Trophoblast cell (in vitro differentiated cells and primary cell): ENCODE measurements around the gene DLGAP1.

Experiments
- DNase-seq, 2 donors: peaks; one replicate each; pipeline ENCODE4 v3.0.0-alpha.2; 2016
- H2AFZ ChIP-seq: 2 replicates; pipeline ENCODE4 v1.6.1; 2013; ENCODE audit warnings: low read length, moderate library complexity, mild to moderate bottlenecking; ENCODE audit not compliant: insufficient read depth, poor library complexity
- H2AK5ac ChIP-seq: 2 replicates; pipeline ENCODE4 v1.6.1; 2013; ENCODE audit warnings: mild to moderate bottlenecking, low read length
- H2BK120ac ChIP-seq: 2 replicates; pipeline ENCODE4 v1.6.1; 2013; ENCODE audit warnings: low read length, mild to moderate bottlenecking, moderate library complexity; ENCODE audit not compliant: insufficient read depth, poor library complexity
- H2BK12ac ChIP-seq: 2 replicates; pipeline ENCODE4 v1.6.1; 2013; ENCODE audit warnings: mild to moderate bottlenecking, low read length, moderate library complexity
- H2BK5ac ChIP-seq: 2 replicates; pipeline ENCODE4 v1.6.1; 2013; ENCODE audit warnings: low read length, low read depth, moderate library complexity, mild to moderate bottlenecking; ENCODE audit not compliant: poor library complexity
- H3K14ac ChIP-seq: 2 replicates; pipeline ENCODE4 v1.6.1; 2013; ENCODE audit warnings: mild to moderate bottlenecking, low read length
- H3K18ac ChIP-seq: 2 replicates; pipeline ENCODE4 v1.6.1; 2013; ENCODE audit warnings: mild to moderate bottlenecking, low read length
- H3K23ac ChIP-seq: 2 replicates; pipeline ENCODE4 v1.6.1; 2013; ENCODE audit warnings: low read length
- H3K27ac ChIP-seq: 2 replicates; pipeline ENCODE4 v1.5.1; 2013; ENCODE audit warnings: low read depth, mild to moderate bottlenecking, inconsistent platforms, low read length, moderate library complexity
- H3K27me3 ChIP-seq: 2 replicates; pipeline ENCODE4 v1.6.1; 2013; ENCODE audit warnings: inconsistent platforms, mild to moderate bottlenecking, low read length, moderate library complexity; ENCODE audit not compliant: insufficient read depth
- H3K36me3 ChIP-seq, 2 experiments: 1 replicate in 1 of 2; 2 replicates in 1 of 2; pipeline ENCODE4 v1.6.1; 2013; ENCODE audit warnings: low read length in 2 of 2, mild to moderate bottlenecking in 2 of 2, moderate library complexity in 1 of 2; ENCODE audit not compliant: insufficient read depth in 2 of 2, control insufficient read depth in 1 of 2
- H3K4ac ChIP-seq: 2 replicates; pipeline ENCODE4 v1.6.1; 2013; ENCODE audit warnings: low read depth, mild to moderate bottlenecking, low read length, moderate library complexity
- H3K4me1 ChIP-seq, 2 experiments: 1 replicate in 1 of 2; 2 replicates in 1 of 2; pipeline ENCODE4 v1.6.1; 2013; ENCODE audit warnings: low read length in 2 of 2, mild to moderate bottlenecking in 2 of 2, moderate library complexity in 1 of 2; ENCODE audit not compliant: insufficient read depth in 2 of 2, control insufficient read depth in 1 of 2
- H3K4me2 ChIP-seq: 2 replicates; pipeline ENCODE4 v1.6.1; 2013; ENCODE audit warnings: inconsistent platforms, mild to moderate bottlenecking, low read length, moderate library complexity
- H3K4me3 ChIP-seq: 2 replicates; pipeline ENCODE4 v1.5.1; 2013; ENCODE audit warnings: mild to moderate bottlenecking, low read depth, low read length, inconsistent platforms
- H3K79me1 ChIP-seq: one replicate; pipeline ENCODE4 v1.6.1; 2013; ENCODE audit warnings: low read length
- H3K79me2 ChIP-seq: 2 replicates; pipeline ENCODE4 v1.6.1; 2013; ENCODE audit warnings: low read length, mild to moderate bottlenecking; ENCODE audit not compliant: control insufficient read depth, insufficient read depth, poor library complexity
- H3K9ac ChIP-seq: 2 replicates; pipeline ENCODE4 v1.6.1; 2013; ENCODE audit warnings: mild to moderate bottlenecking, low read length
- H3K9me3 ChIP-seq: 2 replicates; pipeline ENCODE4 v1.6.1; 2013; ENCODE audit warnings: low read depth, mild to moderate bottlenecking, control low read depth, inconsistent platforms, low read length; ENCODE audit not compliant: insufficient read depth
- H4K12ac ChIP-seq: 2 replicates; pipeline ENCODE4 v1.6.1; 2013; ENCODE audit warnings: low read depth, mild to moderate bottlenecking, low read length, moderate library complexity
- H4K8ac ChIP-seq: 2 replicates; pipeline ENCODE4 v1.6.1; 2013; ENCODE audit warnings: low read depth, mild to moderate bottlenecking, low read length, moderate library complexity
- H4K91ac ChIP-seq: one replicate; pipeline ENCODE4 v1.6.1; 2013; ENCODE audit warnings: low read depth, mild to moderate bottlenecking, low read length, moderate library complexity
- WGBS: extraction: QIAGEN DNeasy Blood & Tissue Kit; methylation state at CpG from one replicate; pipeline ENCODE4 v1.1.7; 2013; ENCODE audit warnings: missing lambda C conversion rate; ENCODE audit not compliant: insufficient read length, insufficient coverage; ENCODE audit errors: extremely low coverage; 5-methylcytosine and 5-hydroxymethylcytosine counted together

The DLGAP1 gene

GRCh38 chr18:4242431-4243161, 212.5 kb downstream of the DLGAP1 start:
- H3K27ac ChIP-seq, result no peak overlapping the region
- H3K18ac ChIP-seq, result no peak overlapping the region

GRCh38 chr18:4241090-4241617, 214.0 kb downstream of the DLGAP1 start:
- Histone ChIP-seq H4K91ac (no peak overlapping the region), H3K4me1 (no peaks in the 10 kb centered on the region), H3K36me3 (no peaks in the 10 kb centered on the region), H4K8ac (no peak overlapping the region), H3K27ac (no peak overlapping the region), H2AFZ (no peak overlapping the region), H2BK12ac (no peak overlapping the region), H3K4ac (no peak overlapping the region), H3K4me3 (no peak overlapping the region), H3K4me2 (no peak overlapping the region), H3K23ac (no peak overlapping the region), H3K9me3 (no peaks in the 10 kb centered on the region), H2AK5ac (no peak overlapping the region), H3K9ac (no peak overlapping the region), H3K27me3 (no peaks in the 10 kb centered on the region), H3K79me1 (no peaks in the 10 kb centered on the region), H2BK5ac (no peak overlapping the region), H2BK120ac (no peak overlapping the region), H3K79me2 (no peaks in the 10 kb centered on the region), H3K18ac (no peak overlapping the region), H3K14ac (no peak overlapping the region), H4K12ac (no peak overlapping the region)
- no CpG with 5 or more reads among the region's 6 CpGs for WGBS
- DNase-seq, result no peak

More at GRCh38 chr18:4242431-4243161, 212.5 kb downstream of the DLGAP1 start:
- WGBS, result no CpG with 5 or more reads among the region's 5 CpGs
- no peak overlapping the region for H2BK120ac ChIP-seq
- no peak for DNase-seq
- no peaks in the 10 kb centered on the region for H3K36me3 ChIP-seq
- no peak overlapping the region for H3K9ac ChIP-seq
- no peaks in the 10 kb centered on the region for H3K27me3 ChIP-seq
- H4K12ac ChIP-seq, result no peak overlapping the region
- no peaks in the 10 kb centered on the region for H3K9me3 ChIP-seq
- H2BK12ac ChIP-seq, result no peak overlapping the region
- no peaks in the 10 kb centered on the region for H3K4me1 ChIP-seq
- no peak overlapping the region for H4K91ac ChIP-seq
- no peak overlapping the region for H4K8ac ChIP-seq
- H2AK5ac ChIP-seq, result no peak overlapping the region
- no peaks in the 10 kb centered on the region for H3K79me1 ChIP-seq
- no peak overlapping the region for H2AFZ ChIP-seq
- H3K14ac ChIP-seq, result no peak overlapping the region
- H3K4me3 ChIP-seq, result no peak overlapping the region
- no peaks in the 10 kb centered on the region for H3K79me2 ChIP-seq
- no peak overlapping the region for H2BK5ac ChIP-seq
- no peak overlapping the region for H3K23ac ChIP-seq
- H3K4me2 ChIP-seq, result no peak overlapping the region
- H3K4ac ChIP-seq, result no peak overlapping the region

- no peak for DNase-seq
- no peak overlapping the region for H3K18ac ChIP-seq
- H3K14ac ChIP-seq, result no peak overlapping the region
- H2BK5ac ChIP-seq, result no peak overlapping the region
- H3K9ac ChIP-seq, result no peak overlapping the region
- H3K4me3 ChIP-seq, result no peak overlapping the region
- no peak overlapping the region for H2BK120ac ChIP-seq
- H3K79me1 ChIP-seq, result no peaks in the 10 kb centered on the region
- H3K4me2 ChIP-seq, result no peak overlapping the region
- H3K27me3 ChIP-seq, result no peaks in the 10 kb centered on the region
- H2BK12ac ChIP-seq, result no peak overlapping the region
- H3K27ac ChIP-seq, result no peak overlapping the region
- H4K91ac ChIP-seq, result no peak overlapping the region
- H3K4me1 ChIP-seq, result no peaks in the 10 kb centered on the region
- H4K8ac ChIP-seq, result no peak overlapping the region
- H3K23ac ChIP-seq, result no peak overlapping the region
- no CpG with 5 or more reads among the region's 1 CpG for WGBS
- H4K12ac ChIP-seq, result no peak overlapping the region
- H3K79me2 ChIP-seq, result no peaks in the 10 kb centered on the region
- no peaks in the 10 kb centered on the region for H3K36me3 ChIP-seq
- H3K9me3 ChIP-seq, result no peaks in the 10 kb centered on the region
- H2AK5ac ChIP-seq, result no peak overlapping the region
- H3K4ac ChIP-seq, result no peak overlapping the region
- no peak overlapping the region for H2AFZ ChIP-seq
Observed at GRCh38 chr18:4238966-4239365, 216.1 kb downstream of the DLGAP1 start.

GRCh38 chr18:4237664-4238041, 217.5 kb downstream of the DLGAP1 start:
- H2BK12ac ChIP-seq, result no peak overlapping the region
- no peak overlapping the region for H3K4me2 ChIP-seq
- H3K4ac ChIP-seq, result no peak overlapping the region
- no peak overlapping the region for H2BK5ac ChIP-seq
- no peak for DNase-seq
- H3K9me3 ChIP-seq, result no peaks in the 10 kb centered on the region
- H3K79me2 ChIP-seq, result no peaks in the 10 kb centered on the region
- no peak overlapping the region for H3K27ac ChIP-seq
- H4K91ac ChIP-seq, result no peak overlapping the region
- no peaks in the 10 kb centered on the region for H3K4me1 ChIP-seq
- no peaks in the 10 kb centered on the region for H3K79me1 ChIP-seq
- H3K36me3 ChIP-seq, result no peaks in the 10 kb centered on the region
- no peak overlapping the region for H3K18ac ChIP-seq
- no peaks in the 10 kb centered on the region for H3K27me3 ChIP-seq
- WGBS, result no CpG with 5 or more reads among the region's 2 CpGs
- H2AK5ac ChIP-seq, result no peak overlapping the region
- H4K8ac ChIP-seq, result no peak overlapping the region
- no peak overlapping the region for H3K4me3 ChIP-seq
- H3K14ac ChIP-seq, result no peak overlapping the region
- no peak overlapping the region for H3K9ac ChIP-seq
- H2AFZ ChIP-seq, result no peak overlapping the region
- no peak overlapping the region for H4K12ac ChIP-seq
- no peak overlapping the region for H2BK120ac ChIP-seq
- no peak overlapping the region for H3K23ac ChIP-seq
